A673 (cell line): Measurements from ENCODE around the gene CBX8. TPM values are rescaled to one million over a fixed set of nuclear protein-coding genes. Genes with fewer than 3 reads are reported as not detected.

Experiments
- BruUV-seq: library from RNA; stranded (reverse); fragments of 400-500 nt; replicated peaks from 2 replicates; lab custom pipeline; 2021; lab: Mats Ljungman, UMichigan
- CTCF ChIA-PET: fragments of 300-600 bp; sonication (Branson Sonifier 250); formaldehyde crosslinking; loops from one replicate; lab custom pipeline; 2022; ENCODE audit warnings: antibody characterized with exemption; lab: Charles Lee
- POLR2A ChIA-PET: fragments of 300-600 bp; sonication (Branson Sonifier 250); formaldehyde crosslinking; loops from one replicate; lab custom pipeline; 2022; ENCODE audit warnings: antibody characterized with exemption; ENCODE audit not compliant: low non-redundant PET; lab: Charles Lee
- DNase-seq: peaks from one replicate; pipeline ENCODE4 v3.0.0-alpha.2; 2015; ENCODE audit warnings: low spot score
- H3K27ac ChIP-seq: fragments of 200-600 bp; sonication (generic); 2 replicates; pipeline ENCODE4 v1.5.1; 2016; ENCODE audit warnings: mixed run types, low read depth, mild to moderate bottlenecking, mixed read lengths, antibody characterized with exemption, low read length; ENCODE audit not compliant: poor library complexity, severe bottlenecking
- H3K27me3 ChIP-seq: fragments of 200-600 bp; sonication (generic); replicated peaks from 2 replicates; pipeline ENCODE4 v1.6.1; 2017; ENCODE audit warnings: mixed run types, low read depth, mild to moderate bottlenecking, mixed read lengths, antibody characterized with exemption, low read length; ENCODE audit not compliant: insufficient read depth, poor library complexity
- H3K36me3 ChIP-seq: fragments of 200-600 bp; sonication (generic); 2 replicates; pipeline ENCODE4 v1.6.1; 2016; ENCODE audit warnings: mixed run types, mild to moderate bottlenecking, mixed read lengths, antibody characterized with exemption, low read length; ENCODE audit not compliant: insufficient read depth, poor library complexity, severe bottlenecking
- H3K4me1 ChIP-seq: fragments of 200-600 bp; sonication (generic); 2 replicates; pipeline ENCODE4 v1.6.1; 2017; ENCODE audit warnings: mixed run types, mild to moderate bottlenecking, mixed read lengths, antibody characterized with exemption, low read length; ENCODE audit not compliant: insufficient read depth, poor library complexity, severe bottlenecking
- H3K4me3 ChIP-seq: fragments of 200-600 bp; sonication (generic); 2 replicates; pipeline ENCODE4 v1.5.1; 2016; ENCODE audit warnings: low read depth, mixed run types, mild to moderate bottlenecking, mixed read lengths, low read length; ENCODE audit not compliant: poor library complexity, severe bottlenecking
- H3K9me3 ChIP-seq: fragments of 200-600 bp; sonication (generic); 2 replicates; pipeline ENCODE4 v1.6.1; 2016; ENCODE audit warnings: mixed run types, low read depth, mild to moderate bottlenecking, mixed read lengths, antibody characterized with exemption, low read length; ENCODE audit not compliant: poor library complexity, severe bottlenecking
- EZH2 ChIP-seq: fragments of 200-600 bp; sonication (generic); IDR thresholded peaks from 2 replicates; pipeline ENCODE4 v1.6.1; 2017; ENCODE audit warnings: borderline replicate concordance, low read depth, mild to moderate bottlenecking, mixed read lengths, antibody characterized with exemption, low read length; ENCODE audit not compliant: poor library complexity, severe bottlenecking
- intact Hi-C: fragments of 100-400 bp; cut with micrococcal nuclease; formaldehyde crosslinking; loops from one replicate; pipeline ENCODE4 v1.10.0; 2022; ENCODE audit not compliant: unreplicated experiment
- total RNA-seq: library from RNA; stranded (reverse); gene quantifications from 2 replicates; pipeline ENCODE4 v1.2.3, GENCODE V29; 2021
- TF ChIP-seq, protein P1 (sequence below): fragments of 300-800, 200-600 bp; sonication (generic); conservative IDR thresholded peaks from 2 replicates; pipeline ENCODE4 v1.5.1; 2017; ENCODE audit warnings: low read depth, mild to moderate bottlenecking, antibody characterized with exemption, low read length, moderate library complexity, mixed read lengths

CBX8 gene
- total RNA-seq, 1 experiment from 2014 or later = 27.0 TPM

DNA sequence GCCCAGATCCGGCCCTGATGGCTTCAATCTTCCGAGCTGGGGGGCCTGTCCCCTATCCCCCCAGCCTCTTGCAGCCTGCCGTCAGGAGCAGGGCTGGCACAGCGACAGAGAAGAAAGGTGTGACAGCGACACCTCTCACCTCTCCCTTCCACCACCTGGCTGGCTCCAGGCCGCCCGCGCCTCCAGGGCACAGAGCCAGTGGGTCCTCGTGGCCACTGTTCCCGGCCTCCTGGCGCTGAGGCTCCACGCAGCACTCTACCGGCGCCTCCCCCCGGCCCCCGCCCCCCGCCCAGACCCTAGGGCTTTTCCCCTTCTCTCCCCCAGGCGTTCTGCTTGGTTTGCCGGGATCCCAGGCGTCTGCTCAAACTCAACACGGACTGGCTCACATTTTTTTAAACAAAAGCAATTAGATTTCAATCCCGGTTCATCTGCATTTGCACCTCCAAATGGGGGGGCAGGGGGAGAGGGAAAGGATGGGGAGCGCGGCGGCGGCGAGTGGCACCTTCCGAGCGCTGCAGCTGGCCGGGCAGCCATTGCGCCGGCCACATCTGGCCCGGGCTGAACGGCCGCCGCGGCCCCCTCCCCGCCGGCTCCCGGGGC lies 12.8 kb upstream of the CBX8 start:
- DNase-seq = no peak
- ChIA-PET POLR2A (no interaction called here), CTCF (interaction anchor here (0.6 to 0.8 kb wide), 2 partner anchors 31 to 64 kb away, joined by 3 read pairs; no protein-coding TSS in a partner anchor)
- peak overlapping the region; percentile 49 for H3K4me3 ChIP-seq
- H3K9me3 ChIP-seq = no peaks in the 10 kb centered on the region
- no TSS peak for BruUV-seq
- H3K27me3 ChIP-seq = no peaks in the 10 kb centered on the region
- no peaks in the 10 kb centered on the region for H3K36me3 ChIP-seq
- peak overlapping the region; percentile 96 for H3K27ac ChIP-seq
- TF ChIP-seq EZH2 = no peak
- TF ChIP-seq, protein P1, sequence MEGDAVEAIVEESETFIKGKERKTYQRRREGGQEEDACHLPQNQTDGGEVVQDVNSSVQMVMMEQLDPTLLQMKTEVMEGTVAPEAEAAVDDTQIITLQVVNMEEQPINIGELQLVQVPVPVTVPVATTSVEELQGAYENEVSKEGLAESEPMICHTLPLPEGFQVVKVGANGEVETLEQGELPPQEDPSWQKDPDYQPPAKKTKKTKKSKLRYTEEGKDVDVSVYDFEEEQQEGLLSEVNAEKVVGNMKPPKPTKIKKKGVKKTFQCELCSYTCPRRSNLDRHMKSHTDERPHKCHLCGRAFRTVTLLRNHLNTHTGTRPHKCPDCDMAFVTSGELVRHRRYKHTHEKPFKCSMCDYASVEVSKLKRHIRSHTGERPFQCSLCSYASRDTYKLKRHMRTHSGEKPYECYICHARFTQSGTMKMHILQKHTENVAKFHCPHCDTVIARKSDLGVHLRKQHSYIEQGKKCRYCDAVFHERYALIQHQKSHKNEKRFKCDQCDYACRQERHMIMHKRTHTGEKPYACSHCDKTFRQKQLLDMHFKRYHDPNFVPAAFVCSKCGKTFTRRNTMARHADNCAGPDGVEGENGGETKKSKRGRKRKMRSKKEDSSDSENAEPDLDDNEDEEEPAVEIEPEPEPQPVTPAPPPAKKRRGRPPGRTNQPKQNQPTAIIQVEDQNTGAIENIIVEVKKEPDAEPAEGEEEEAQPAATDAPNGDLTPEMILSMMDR = no peak
- intact Hi-C loops = loop anchor here (2.0 kb wide), 1 partner anchor 17 kb away; no protein-coding TSS in a partner anchor
- peaks cover 36% of the 10 kb centered on the region for H3K4me1 ChIP-seq

DNA sequence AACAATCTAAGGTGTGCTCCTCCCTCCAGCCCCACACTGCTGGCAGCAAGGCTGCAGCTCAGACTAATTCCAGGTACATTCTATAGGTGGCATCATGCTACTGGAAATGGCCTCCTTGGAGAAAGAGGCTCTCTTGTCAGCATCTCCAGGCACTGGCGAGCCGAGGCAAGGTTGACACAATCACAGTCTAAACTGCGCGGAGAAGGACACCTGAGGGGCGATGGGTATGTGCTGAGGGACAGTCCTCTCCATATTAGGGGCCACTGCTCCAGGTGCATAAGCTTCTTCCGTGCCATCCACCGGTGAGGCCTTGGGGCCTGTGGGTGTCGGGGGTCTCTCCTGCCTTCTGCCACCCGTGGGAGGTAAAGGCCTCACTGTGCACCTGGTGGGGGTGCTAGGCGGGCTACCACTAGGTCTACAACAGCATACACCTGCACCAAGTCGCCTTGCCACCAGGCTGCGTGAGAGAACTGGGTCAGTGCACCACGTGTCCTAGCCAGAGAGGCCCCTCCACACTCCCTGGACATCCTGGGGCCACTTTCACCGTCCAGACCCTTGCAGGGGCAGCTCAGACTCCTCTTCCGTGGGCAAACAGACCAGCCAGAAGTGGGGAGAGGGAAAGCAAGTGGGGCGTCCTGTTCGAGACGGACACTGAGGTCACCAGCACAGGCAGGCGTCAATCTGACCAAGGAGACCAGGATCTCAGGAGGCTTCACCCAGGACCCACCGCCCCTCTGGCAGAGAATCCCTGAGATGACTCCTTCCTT lies 12.1 kb upstream of the CBX8 start:
- Histone ChIP-seq H3K9me3 (no peaks in the 10 kb centered on the region), H3K27me3 (no peaks in the 10 kb centered on the region), H3K4me1 (peaks cover 42% of the 10 kb centered on the region), H3K4me3 (no peak overlapping the region), H3K27ac (no peak overlapping the region), H3K36me3 (no peaks in the 10 kb centered on the region)
- POLR2A ChIA-PET = interaction anchor here (0.5 kb wide), 1 partner anchor 27 kb away, joined by 3 read pairs; no protein-coding TSS in a partner anchor
- DNase-seq = no peak
- no peak for TF ChIP-seq EZH2
- TF ChIP-seq, protein P1 = peak; percentile 57
- no TSS peak for BruUV-seq
- CTCF ChIA-PET = interaction anchor here (0.7 to 1.4 kb wide), 6 partner anchors 12 to 183 kb away, joined by 3 to 7 read pairs (median 4); partner anchors contain the start of gene CBX8
- intact Hi-C loops = no loop called here

DNA sequence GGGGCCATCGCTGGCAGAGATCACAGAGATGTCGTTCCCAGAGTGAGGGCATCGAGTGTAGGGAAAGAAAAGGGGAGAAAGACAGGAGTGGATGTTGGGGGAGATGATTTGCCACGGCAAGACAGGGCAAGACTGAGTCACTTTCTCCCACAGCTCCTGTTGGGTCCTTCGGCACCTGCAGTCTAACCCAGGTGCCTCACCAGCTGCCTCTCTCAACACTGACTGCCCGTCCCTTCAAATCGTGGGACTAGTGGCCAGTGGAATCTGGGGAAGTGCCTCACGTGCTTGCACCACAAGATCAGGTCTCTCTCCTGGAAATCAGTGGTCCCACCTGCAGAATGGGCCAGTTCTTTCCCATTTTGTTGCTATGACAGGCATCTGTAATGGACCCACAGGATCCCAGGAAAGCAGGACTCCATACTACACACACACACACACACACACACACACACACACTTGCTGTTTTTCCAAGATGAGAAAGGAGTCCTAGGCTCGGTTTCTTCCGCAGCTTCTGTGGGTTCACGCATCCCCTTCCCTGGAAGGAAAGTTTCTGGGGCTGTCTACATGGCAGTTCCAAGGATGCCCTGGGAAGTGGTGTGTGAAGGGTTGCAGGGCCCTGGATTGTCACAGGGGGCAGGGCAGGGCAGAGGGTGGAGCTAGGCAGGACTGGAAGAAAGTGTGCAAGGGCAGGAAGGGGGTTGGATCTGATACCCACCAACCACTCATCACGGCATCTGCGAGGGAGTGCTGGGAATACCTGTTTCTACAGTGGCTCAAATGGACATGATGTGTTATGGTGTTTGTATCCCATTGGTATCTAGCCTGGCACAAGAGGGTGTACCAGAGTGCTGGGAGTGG lies 10.2 kb upstream of the CBX8 start:
- Histone ChIP-seq H3K27ac (no peak overlapping the region), H3K4me1 (peaks cover 44% of the 10 kb centered on the region), H3K36me3 (no peaks in the 10 kb centered on the region), H3K9me3 (no peaks in the 10 kb centered on the region), H3K27me3 (no peaks in the 10 kb centered on the region), H3K4me3 (no peak overlapping the region)
- no peak for DNase-seq
- TF ChIP-seq EZH2 = no peak
- TF ChIP-seq, protein P1 = no peak
- intact Hi-C loops = no loop called here
- CTCF ChIA-PET = interaction anchor here (0.7 to 1.2 kb wide), 2 partner anchors 29 to 38 kb away, joined by 3 to 4 read pairs; no protein-coding TSS in a partner anchor
- no TSS peak for BruUV-seq
- POLR2A ChIA-PET = no interaction called here
